GM15510 (cell line): ENCODE data around the gene HOXB9.

Experiments used
- POLR2A ChIP-seq: IDR thresholded peaks from 3 replicates; pipeline ENCODE4 v1.6.1; 2011; ENCODE audit warnings: borderline replicate concordance; ENCODE audit not compliant: insufficient read length; ENCODE audit errors: extremely low read depth

The HOXB9 gene

GRCh38 chr17:48630925-48631692 lies 5.0 kb upstream of the HOXB9 start:
- no peak for TF ChIP-seq POLR2A

GRCh38 chr17:48630009-48630924 lies 4.1 kb upstream of the HOXB9 start:
- TF ChIP-seq POLR2A, result no peak

- no peak for TF ChIP-seq POLR2A
Observed at GRCh38 chr17:48629411-48629759, 3.2 kb upstream of the HOXB9 start.

GRCh38 chr17:48628649-48629410 lies 2.7 kb upstream of the HOXB9 start:
- no peak for TF ChIP-seq POLR2A

GRCh38 chr17:48627623-48628521 lies 1.7 kb upstream of the HOXB9 start:
- no peak for TF ChIP-seq POLR2A

- no peak for TF ChIP-seq POLR2A
Observed at GRCh38 chr17:48627118-48627597, 1.0 kb upstream of the HOXB9 start.

GRCh38 chr17:48625495-48626244 lies 488 bp downstream of the HOXB9 start:
- TF ChIP-seq POLR2A, result no peak

GRCh38 chr17:48624544-48625494 lies 1.3 kb downstream of the HOXB9 start:
- no peak for TF ChIP-seq POLR2A

GRCh38 chr17:48624118-48624517 lies 2.0 kb downstream of the HOXB9 start:
- no peak for TF ChIP-seq POLR2A

GRCh38 chr17:48623583-48623982 lies 2.6 kb downstream of the HOXB9 start:
- no peak for TF ChIP-seq POLR2A

- no peak for TF ChIP-seq POLR2A
Observed at GRCh38 chr17:48622857-48623256, 3.3 kb downstream of the HOXB9 start.

- TF ChIP-seq POLR2A, result no peak
Observed at GRCh38 chr17:48621410-48622392, 4.5 kb downstream of the HOXB9 start.
